Brain microvascular endothelial cell (primary cell): Measurements from ENCODE around the gene CD44.

Experiments
- DNase-seq: peaks from one replicate; pipeline ENCODE4 v3.0.0-alpha.2; 2020
- H3K27ac ChIP-seq: fragments of 250-450 bp; sonication (Bioruptor Pico); 2 replicates; pipeline ENCODE4 v1.5.1; 2020; ENCODE audit warnings: mild to moderate bottlenecking, moderate library complexity
- H3K27me3 ChIP-seq: fragments of 250-450 bp; sonication (Bioruptor Pico); replicated peaks from 2 replicates; pipeline ENCODE4 v1.5.1; 2020; ENCODE audit warnings: mild to moderate bottlenecking
- H3K36me3 ChIP-seq: fragments of 250-450 bp; sonication (Bioruptor Pico); replicated peaks from 2 replicates; pipeline ENCODE4 v1.5.1; 2020; ENCODE audit warnings: mild to moderate bottlenecking
- H3K4me3 ChIP-seq: 2 replicates; pipeline ENCODE4 v1.5.1; 2011; ENCODE audit warnings: low read depth, mild to moderate bottlenecking, control low read depth, low read length, moderate library complexity
- in situ Hi-C: cut with HindIII; loops from 2 replicates; pipeline ENCODE4 v1.10.0; 2017; ENCODE audit warnings: low sequenced_read_pairs, low pct_ligation_motif_present
- TF ChIP-seq, protein P1 (sequence below): IDR thresholded peaks from 2 replicates; pipeline ENCODE4 v1.5.1; 2011; ENCODE audit warnings: low read depth, mild to moderate bottlenecking, moderate library complexity, low read length, control low read depth, inconsistent platforms; ENCODE audit errors: missing control alignments

Gene CD44

DNA sequence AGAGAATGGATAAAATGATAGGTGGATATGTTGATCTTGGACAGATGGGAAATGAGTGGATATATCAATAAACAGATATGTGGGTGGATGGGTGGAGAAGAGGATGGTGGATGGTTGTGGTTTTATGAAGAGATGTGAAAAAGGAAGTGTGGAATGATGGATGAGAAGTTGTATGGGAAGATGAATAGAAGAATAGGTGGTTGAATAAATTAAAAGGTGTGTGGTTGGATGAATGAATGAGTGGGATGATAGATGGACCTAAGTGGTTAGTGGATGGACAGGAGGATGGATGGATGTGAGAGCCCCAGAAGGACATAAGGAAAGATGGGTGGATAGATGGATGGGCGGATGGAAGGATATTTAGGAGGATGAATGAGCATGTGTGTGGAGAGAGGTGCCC, 913 bp upstream of the CD44 start:
- Histone ChIP-seq H3K27ac (no peak overlapping the region), H3K4me3 (no peak overlapping the region), H3K27me3 (no peaks in the 10 kb centered on the region), H3K36me3 (no peaks in the 10 kb centered on the region)
- in situ Hi-C loops, result no loop called here
- TF ChIP-seq, protein P1, sequence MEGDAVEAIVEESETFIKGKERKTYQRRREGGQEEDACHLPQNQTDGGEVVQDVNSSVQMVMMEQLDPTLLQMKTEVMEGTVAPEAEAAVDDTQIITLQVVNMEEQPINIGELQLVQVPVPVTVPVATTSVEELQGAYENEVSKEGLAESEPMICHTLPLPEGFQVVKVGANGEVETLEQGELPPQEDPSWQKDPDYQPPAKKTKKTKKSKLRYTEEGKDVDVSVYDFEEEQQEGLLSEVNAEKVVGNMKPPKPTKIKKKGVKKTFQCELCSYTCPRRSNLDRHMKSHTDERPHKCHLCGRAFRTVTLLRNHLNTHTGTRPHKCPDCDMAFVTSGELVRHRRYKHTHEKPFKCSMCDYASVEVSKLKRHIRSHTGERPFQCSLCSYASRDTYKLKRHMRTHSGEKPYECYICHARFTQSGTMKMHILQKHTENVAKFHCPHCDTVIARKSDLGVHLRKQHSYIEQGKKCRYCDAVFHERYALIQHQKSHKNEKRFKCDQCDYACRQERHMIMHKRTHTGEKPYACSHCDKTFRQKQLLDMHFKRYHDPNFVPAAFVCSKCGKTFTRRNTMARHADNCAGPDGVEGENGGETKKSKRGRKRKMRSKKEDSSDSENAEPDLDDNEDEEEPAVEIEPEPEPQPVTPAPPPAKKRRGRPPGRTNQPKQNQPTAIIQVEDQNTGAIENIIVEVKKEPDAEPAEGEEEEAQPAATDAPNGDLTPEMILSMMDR, result no peak
- DNase-seq, result no peak

DNA sequence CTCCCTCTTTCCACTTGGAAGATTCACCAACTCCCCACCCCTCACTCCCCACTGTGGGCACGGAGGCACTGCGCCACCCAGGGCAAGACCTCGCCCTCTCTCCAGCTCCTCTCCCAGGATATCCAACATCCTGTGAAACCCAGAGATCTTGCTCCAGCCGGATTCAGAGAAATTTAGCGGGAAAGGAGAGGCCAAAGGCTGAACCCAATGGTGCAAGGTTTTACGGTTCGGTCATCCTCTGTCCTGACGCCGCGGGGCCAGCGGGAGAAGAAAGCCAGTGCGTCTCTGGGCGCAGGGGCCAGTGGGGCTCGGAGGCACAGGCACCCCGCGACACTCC, 397 bp upstream of the CD44 start:
- DNase-seq, result no peak
- in situ Hi-C loops, result no loop called here
- Histone ChIP-seq H3K4me3 (peak overlapping the region; percentile 97), H3K36me3 (no peaks in the 10 kb centered on the region), H3K27ac (peak overlapping the region; percentile 67), H3K27me3 (no peaks in the 10 kb centered on the region)
- TF ChIP-seq, protein P1, result no peak

DNA sequence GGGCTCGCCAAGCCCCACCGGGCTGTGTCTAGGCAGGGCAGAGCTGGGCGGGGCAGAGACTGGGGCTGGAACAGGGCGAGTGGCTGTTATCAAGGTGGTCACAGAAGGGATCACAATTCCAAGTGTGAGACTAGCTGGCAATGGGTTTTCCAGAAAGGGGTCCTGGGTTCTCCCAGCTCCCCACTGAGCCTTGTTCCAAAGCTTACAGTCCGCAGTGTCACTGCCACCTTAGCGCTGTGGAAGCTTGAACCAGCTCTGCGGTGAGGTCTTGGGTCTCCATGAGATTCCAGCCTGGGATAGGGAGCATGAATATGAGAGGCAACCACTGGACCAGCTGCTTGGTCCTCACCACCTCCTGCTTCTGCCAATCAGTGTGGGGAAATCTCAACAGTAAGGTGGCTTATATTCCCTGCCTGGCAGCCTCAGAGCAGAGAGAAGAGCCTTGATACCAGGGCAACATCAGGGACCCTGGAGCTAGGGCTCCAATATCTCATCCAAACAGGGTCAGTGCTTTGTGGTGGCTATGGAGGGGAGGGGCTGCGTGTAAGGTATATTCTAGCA, 831 bp downstream of the CD44 start:
- Histone ChIP-seq H3K27me3 (no peaks in the 10 kb centered on the region), H3K36me3 (no peaks in the 10 kb centered on the region), H3K4me3 (peak overlapping the region; percentile 97), H3K27ac (peak overlapping the region; percentile 67)
- in situ Hi-C loops, result no loop called here
- TF ChIP-seq, protein P1, result no peak
- DNase-seq, result no peak

DNA sequence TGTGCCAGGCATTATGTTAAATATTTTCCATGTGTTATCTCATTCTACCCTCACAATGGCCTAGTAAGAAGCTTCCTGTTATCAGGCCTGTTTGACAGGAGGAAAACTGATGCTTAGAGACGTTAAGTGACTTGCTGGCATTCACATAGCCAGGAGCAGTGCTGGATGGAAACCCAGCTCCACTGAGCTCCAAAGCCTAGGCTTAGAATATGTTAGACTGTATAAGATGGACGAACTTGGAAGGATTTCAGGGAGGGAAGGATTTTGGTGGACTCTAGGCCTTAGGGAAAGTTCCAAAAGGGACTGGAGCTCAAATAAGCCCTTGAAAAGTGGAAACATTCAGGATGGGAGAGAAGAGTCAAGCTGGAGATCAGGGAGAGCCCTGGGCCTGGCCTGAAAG, 2.1 kb downstream of the CD44 start:
- no peak for DNase-seq
- TF ChIP-seq, protein P1, result no peak
- Histone ChIP-seq H3K4me3 (peak overlapping the region; percentile 97), H3K27me3 (no peaks in the 10 kb centered on the region), H3K27ac (no peak overlapping the region), H3K36me3 (no peaks in the 10 kb centered on the region)
- in situ Hi-C loops, result no loop called here

DNA sequence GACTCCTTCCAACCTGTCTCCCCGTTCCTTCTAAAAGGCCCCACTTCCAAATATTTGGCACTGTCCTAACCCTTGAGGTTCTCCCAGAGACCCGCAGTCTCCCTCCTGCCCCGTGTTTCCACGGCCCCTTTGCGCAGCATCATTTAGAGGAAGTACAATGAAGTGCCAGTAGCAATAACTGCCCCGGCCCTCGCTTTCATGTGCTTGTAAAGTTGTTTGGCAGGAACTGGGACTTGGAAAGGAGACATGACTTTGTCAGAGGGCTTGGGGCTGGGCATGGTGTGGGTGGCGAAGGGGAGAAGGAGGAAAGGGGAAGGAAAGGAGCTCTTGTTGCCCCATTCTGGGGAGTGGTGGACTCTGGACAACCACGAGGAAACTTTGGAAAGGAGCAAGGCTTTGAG, 2.6 kb downstream of the CD44 start:
- peak overlapping the region; percentile 97 for H3K4me3 ChIP-seq
- TF ChIP-seq, protein P1, result no peak
- in situ Hi-C loops, result no loop called here
- H3K36me3 ChIP-seq, result no peaks in the 10 kb centered on the region
- no peak for DNase-seq
- no peak overlapping the region for H3K27ac ChIP-seq
- no peaks in the 10 kb centered on the region for H3K27me3 ChIP-seq

DNA sequence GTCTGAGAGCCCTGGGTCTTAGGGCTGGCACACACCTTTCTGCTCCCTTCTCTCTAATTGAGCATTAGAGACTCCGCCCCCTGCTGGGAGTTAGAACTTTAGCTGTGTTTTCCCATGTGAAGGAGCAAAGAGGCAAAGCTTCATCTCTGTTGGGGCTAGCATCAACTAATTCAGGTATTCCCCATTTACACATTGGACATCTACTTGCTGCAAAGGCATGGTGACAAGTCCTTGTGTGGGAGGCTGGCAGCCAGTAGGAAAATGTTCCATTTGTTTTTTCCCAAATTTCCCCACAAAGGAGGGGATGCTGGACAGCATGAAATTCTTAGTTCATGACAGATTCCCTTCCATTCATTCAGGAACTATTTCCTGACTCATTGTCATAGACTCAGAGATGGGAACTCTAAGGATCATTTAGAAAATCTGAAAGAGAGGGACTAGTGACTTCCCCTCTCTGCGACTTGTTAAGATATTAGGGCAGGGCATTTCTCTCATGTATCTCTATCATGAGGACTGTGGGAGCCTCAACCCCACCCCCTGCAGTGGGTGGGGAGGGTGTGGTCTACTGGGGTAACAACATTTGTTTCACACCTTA, 3.6 kb downstream of the CD44 start:
- no peaks in the 10 kb centered on the region for H3K36me3 ChIP-seq
- no peaks in the 10 kb centered on the region for H3K27me3 ChIP-seq
- peak; percentile 49 for DNase-seq
- TF ChIP-seq, protein P1, result no peak
- H3K4me3 ChIP-seq, result peak overlapping the region; percentile 10
- in situ Hi-C loops, result no loop called here
- H3K27ac ChIP-seq, result peak overlapping the region; percentile 73
